ENCODE measurements around the gene KLF11.
"Not testable (repeated sequence)": the region's sequence is repeated elsewhere in the genome, so short reads cannot be mapped to it uniquely, and the experiment has no call there.

Gene KLF11

DNA sequence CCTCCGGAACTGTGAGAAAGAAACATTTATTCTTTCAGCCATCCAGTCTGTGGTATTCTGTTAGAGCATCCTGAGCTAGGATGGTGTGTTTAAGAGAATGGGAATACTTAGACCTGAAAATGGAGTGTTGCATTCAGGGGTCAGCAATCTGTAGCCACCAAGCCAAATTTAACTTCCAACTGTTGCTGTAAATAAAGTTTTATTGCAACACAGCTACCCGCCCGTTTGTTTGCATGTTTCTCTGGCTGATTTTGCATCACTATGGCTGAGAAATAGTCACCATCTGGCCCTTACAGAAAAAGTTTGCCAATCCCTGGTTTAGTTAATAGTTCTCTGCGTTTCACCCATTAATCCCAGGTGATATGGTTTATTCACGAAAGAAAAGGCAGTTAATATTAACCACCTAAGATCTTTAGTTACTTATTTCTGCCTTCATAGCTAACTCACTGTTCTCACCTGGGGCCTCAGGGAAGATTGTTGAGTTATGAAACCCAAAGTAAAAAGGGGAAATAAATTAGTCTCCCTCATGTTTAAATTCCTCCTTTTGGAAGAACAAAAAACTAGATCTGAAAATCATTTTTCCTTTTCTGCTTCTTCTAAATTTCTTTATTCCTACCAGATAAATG lies 46.3 kb downstream of the KLF11 start:
- DNase-seq = no peak

GRCh38 chr2:10091182-10091888 lies 48.0 kb downstream of the KLF11 start:
- no peak for DNase-seq

DNA sequence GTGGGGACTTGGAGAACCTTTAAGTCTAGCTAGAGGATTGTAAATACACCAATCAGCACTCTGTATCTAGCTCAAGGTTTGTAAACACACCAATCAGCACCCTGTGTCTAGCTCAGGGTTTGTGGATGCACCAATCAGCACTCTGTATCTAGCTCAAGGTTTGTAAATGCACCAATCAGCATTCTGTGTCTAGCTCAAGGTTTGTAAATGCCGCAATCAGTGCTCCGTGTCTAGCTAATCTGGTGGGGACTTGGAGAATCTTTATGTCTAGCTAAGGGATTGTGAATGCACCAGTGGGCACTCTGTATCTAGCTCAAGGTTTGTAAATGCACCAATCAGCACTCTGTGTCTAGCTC lies 48.5 kb downstream of the KLF11 start:
- DNase-seq = not testable (repeated sequence)

- DNase-seq = no peak
These were observed 51.0 kb downstream of the KLF11 start for GRCh38 chr2:10094271-10094814.

- DNase-seq = no peak
These were observed 51.8 kb downstream of the KLF11 start for GRCh38 chr2:10095175-10095574.

DNA sequence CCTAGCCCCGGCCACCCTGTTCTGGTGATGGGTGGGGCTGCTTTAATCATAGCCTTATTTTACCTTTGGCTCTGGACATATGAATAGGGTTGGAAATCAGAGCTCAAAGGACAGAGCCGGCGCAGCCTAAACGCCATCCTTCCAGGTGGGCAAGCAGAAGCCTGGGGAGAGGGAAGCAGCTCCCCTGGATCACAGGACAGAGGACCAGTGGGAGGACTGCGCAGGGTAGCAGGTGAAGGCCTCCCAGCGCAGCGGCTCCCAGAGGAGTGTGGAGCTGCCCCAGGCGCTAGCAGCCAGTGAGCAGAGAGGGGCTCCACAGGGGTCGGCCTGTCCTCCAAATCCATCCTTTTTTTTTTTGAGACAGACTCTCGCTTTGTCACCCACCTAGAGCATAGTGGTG lies 53.3 kb downstream of the KLF11 start:
- no peak for DNase-seq

DNA sequence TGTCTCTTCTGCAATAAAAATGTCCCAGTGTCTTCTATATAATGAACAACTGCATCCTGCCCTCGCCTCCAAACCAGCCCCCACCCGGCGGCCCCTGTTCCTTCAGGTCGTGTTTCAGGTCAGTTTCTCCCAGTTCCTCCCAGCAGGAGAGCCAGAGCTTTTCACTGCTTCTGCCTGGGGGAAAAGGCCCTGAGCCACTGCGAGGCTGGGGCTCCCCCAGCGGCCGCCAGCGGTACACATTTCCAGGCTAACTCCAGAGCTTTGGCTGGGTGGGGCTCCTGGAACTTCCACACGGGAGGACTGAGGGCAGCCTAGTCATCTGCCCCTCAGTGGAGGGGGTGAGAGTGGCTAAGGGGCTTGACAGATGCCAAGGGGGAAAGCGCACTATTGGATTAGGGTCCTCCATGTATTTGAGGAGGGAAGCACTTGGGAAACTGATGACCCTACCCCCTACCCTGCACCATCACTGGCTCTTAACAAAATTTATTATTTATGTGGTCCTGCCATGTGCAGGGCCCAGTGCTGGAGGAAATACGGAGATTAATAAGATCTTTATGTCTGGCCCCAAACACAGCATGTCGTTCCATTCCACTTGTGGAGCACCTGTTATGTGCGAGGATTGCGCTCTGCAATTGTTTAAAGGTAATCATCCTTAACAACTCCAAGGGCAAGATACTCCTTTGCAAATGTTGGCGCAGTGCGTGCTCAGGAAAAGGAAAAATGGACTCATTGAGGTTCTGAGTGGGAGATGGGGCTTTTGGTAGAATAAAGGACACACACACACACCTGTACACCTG lies 54.2 kb downstream of the KLF11 start:
- no peak for DNase-seq

- no peak for DNase-seq
These were observed 58.1 kb downstream of the KLF11 start for GRCh38 chr2:10101491-10101890.

DNA sequence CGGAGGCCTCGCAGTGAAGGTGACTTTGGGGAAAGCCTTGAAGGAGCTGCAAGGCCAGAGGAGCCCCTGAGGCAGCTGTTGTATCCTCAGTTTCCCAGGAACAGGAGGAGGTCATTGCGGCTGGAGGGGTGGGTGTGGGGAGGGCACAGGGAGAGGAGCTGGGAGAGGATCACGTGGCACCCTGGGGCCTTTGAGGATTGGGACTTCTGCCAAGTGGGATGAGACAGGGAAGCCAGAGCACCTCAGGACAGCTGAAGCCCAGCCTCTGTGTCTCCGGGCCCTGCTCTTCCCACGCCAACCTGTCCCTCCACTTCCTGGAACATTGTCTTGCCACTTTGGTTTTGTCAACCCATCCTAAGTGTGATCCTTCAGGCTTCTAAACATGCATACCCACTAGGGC lies 59.8 kb downstream of the KLF11 start:
- no peak for DNase-seq
